HepG2 (cell line): ENCODE measurements around the gene ARHGAP15. TPM values are rescaled to one million over a fixed set of nuclear protein-coding genes. Genes with fewer than 3 reads are reported as not detected.

ENCODE experiments used
- ATAC-seq: fragments of 200-7000 bp; cut with Tn5 transposase; 3 replicates; pipeline ENCODE4 v1.9.1; 2020; ENCODE audit warnings: mild to moderate bottlenecking, moderate library complexity
- BruUV-seq: library from RNA; stranded (reverse); fragments of 400-500 nt; replicated peaks from 2 replicates; lab custom pipeline; 2021; lab: Mats Ljungman, UMichigan
- CTCF ChIA-PET: fragments of 300-600 bp; formaldehyde crosslinking; extraction: SDS; loops from one replicate; lab custom pipeline; 2021; ENCODE audit warnings: low total read pairs, inconsistent platforms, low intra/inter-chr PET ratio; lab: Yijun Ruan, JAX
- POLR2A ChIA-PET: fragments of 350-600 bp; sonication (Branson Sonifier 250); formaldehyde crosslinking; loops from one replicate; lab custom pipeline; 2020; ENCODE audit warnings: antibody characterized with exemption, inconsistent platforms; lab: Yijun Ruan, JAX
- DNase-seq: peaks from one replicate; pipeline ENCODE4 v3.0.0-alpha.2; 2015; ENCODE audit warnings: low spot score
- FAIRE-seq: peaks from 3 replicates; lab custom pipeline; 2011; peaks lifted over from hg19 to GRCh38; lab: Jason Lieb, UNC
- H2AFZ ChIP-seq: one replicate; pipeline ENCODE4 v1.6.1; 2011; ENCODE audit warnings: low read length, inconsistent platforms
- H3K27ac ChIP-seq: fragments of 300-600 bp; 3 replicates; pipeline ENCODE4 v1.8.0; 2011; ENCODE audit warnings: mixed run types, mild to moderate bottlenecking, mixed read lengths, low read length, inconsistent platforms; ENCODE audit not compliant: insufficient read depth; ENCODE audit errors: extremely low read length
- H3K27me3 ChIP-seq, 2 experiments: fragments of 200-600 bp in 1 of 2; 2 replicates in 1 of 2; 3 replicates in 1 of 2; pipeline versions ENCODE4 v1.6.0 to v1.8.0; 2011; ENCODE audit warnings: low read length in 2 of 2, mild to moderate bottlenecking in 2 of 2, moderate library complexity in 2 of 2, inconsistent platforms in 1 of 2; ENCODE audit not compliant: insufficient read depth in 2 of 2, control insufficient read depth in 1 of 2
- H3K36me3 ChIP-seq, 2 experiments: fragments of 200-600 bp in 1 of 2; replicated peaks in 1 of 2; 2 replicates in 1 of 2; 3 replicates in 1 of 2; pipeline versions ENCODE4 v1.5.1 to v1.8.0; 2011; ENCODE audit warnings: low read length in 2 of 2, inconsistent platforms in 1 of 2; ENCODE audit not compliant: insufficient read depth in 2 of 2, control insufficient read depth in 1 of 2
- H3K4me1 ChIP-seq: 2 replicates; pipeline ENCODE4 v1.5.1; 2012; ENCODE audit warnings: low read length, inconsistent platforms; ENCODE audit not compliant: insufficient read depth
- H3K4me2 ChIP-seq: 2 replicates; pipeline ENCODE4 v1.6.0; 2011; ENCODE audit warnings: low read depth, low read length, inconsistent platforms
- H3K4me3 ChIP-seq, 3 experiments: fragments of 200-600 bp in 1 of 3; sonication (generic), shearing (Covaris generic) in 1 of 3; replicated peaks in 1 of 3; 2 replicates each; pipeline ENCODE4 v1.5.1; 2011 to 2016; ENCODE audit warnings: low read length in 3 of 3, inconsistent platforms in 2 of 3, low read depth in 2 of 3, mild to moderate bottlenecking in 2 of 3, control low read depth in 1 of 3, mixed read lengths in 1 of 3; ENCODE audit not compliant: insufficient read depth in 1 of 3
- H3K79me2 ChIP-seq: one replicate; pipeline ENCODE4 v1.6.1; 2011; ENCODE audit warnings: low read length, inconsistent platforms; ENCODE audit not compliant: insufficient read depth
- H3K9ac ChIP-seq: 2 replicates; pipeline ENCODE4 v1.6.0; 2011; ENCODE audit warnings: mild to moderate bottlenecking, low read depth, low read length, inconsistent platforms; ENCODE audit not compliant: insufficient read depth
- H3K9me3 ChIP-seq: 2 replicates; pipeline ENCODE4 v1.5.1; 2012; ENCODE audit warnings: mild to moderate bottlenecking, low read length
- H4K20me1 ChIP-seq: 2 replicates; pipeline ENCODE4 v1.6.0; 2011; ENCODE audit warnings: inconsistent platforms, mild to moderate bottlenecking, low read length, moderate library complexity; ENCODE audit not compliant: insufficient read depth
- TERF1 ChIP-seq: sonication (generic); formaldehyde crosslinking; IDR thresholded peaks from 2 replicates; pipeline ENCODE4 v1.8.0; 2022; ENCODE audit warnings: mild to moderate bottlenecking, missing genetic modification reagents, moderate library complexity
- XRCC5 ChIP-seq: fragments of 200-400 bp; formaldehyde crosslinking; optimal IDR thresholded peaks from 2 replicates; pipeline ENCODE3; 2017; ENCODE audit warnings: mild to moderate bottlenecking, low read length
- ZNF264 ChIP-seq: sonication (generic); formaldehyde crosslinking; IDR thresholded peaks from 2 replicates; pipeline ENCODE4 v1.4.0; 2020; ENCODE audit warnings: missing genetic modification reagents
- ZNF441 ChIP-seq: sonication (generic); formaldehyde crosslinking; IDR thresholded peaks from 2 replicates; pipeline ENCODE4 v1.7.0; 2021; ENCODE audit warnings: missing genetic modification reagents, borderline replicate concordance
- ZNF547 ChIP-seq: sonication (generic); formaldehyde crosslinking; IDR thresholded peaks from 2 replicates; pipeline ENCODE4 v1.5.1; 2020; ENCODE audit warnings: mild to moderate bottlenecking, missing genetic modification reagents
- ZNF605 ChIP-seq: sonication (generic); formaldehyde crosslinking; IDR thresholded peaks from 2 replicates; pipeline ENCODE4 v1.8.0; 2022; ENCODE audit warnings: mild to moderate bottlenecking, missing genetic modification reagents
- WGBS: methylation state at CpG from one replicate; pipeline ENCODE4 v1.1.6; 2017; ENCODE audit warnings: low lambda C conversion rate; 5-methylcytosine and 5-hydroxymethylcytosine counted together
- in situ Hi-C: cut with HindIII; loops from 2 replicates; pipeline ENCODE4 v1.10.0; 2017; ENCODE audit warnings: low pct_unique_long_range_greater_than_20kb; ENCODE audit not compliant: extremely low pct_ligation_motif_present
- intact Hi-C: fragments of 100-400 bp; cut with micrococcal nuclease; formaldehyde crosslinking; loops from one replicate; pipeline ENCODE4 v1.10.0; 2022; ENCODE audit not compliant: unreplicated experiment
- polyA plus RNA-seq, 8 experiments: library from polyadenylated mRNA; depleted of rRNA in 3 of 8; stranded (reverse) in 7 of 8; unstranded in 1 of 8; fragments of >200 nt; fragmentation: Illumina TruSeq in 4 of 8; extraction: Trizol in 4 of 8; gene quantifications; 2 replicates each; pipeline versions ENCODE4 v1.2.1 to v1.2.3, GENCODE V29; 2011 to 2016; ENCODE audit warnings: low read depth in 4 of 8, missing spikeins in 1 of 8, mixed read lengths in 1 of 8; ENCODE audit not compliant: insufficient read depth in 1 of 8
- total RNA-seq, 5 experiments: library from RNA; depleted of rRNA; stranded (reverse); fragments of >200 nt; fragmentation: Illumina TruSeq; extraction: Trizol; gene quantifications; 2 replicates each; pipeline ENCODE4 v1.2.3, GENCODE V29; 2016; ENCODE audit warnings: low read depth in 1 of 5
- TF ChIP-seq, protein P1 (sequence below): sonication (generic); formaldehyde crosslinking; IDR thresholded peaks from 2 replicates; pipeline ENCODE4 v1.9.0; 2021; ENCODE audit warnings: missing genetic modification reagents, borderline replicate concordance
- TF ChIP-seq, protein P2 (sequence below): sonication (generic); formaldehyde crosslinking; IDR thresholded peaks from 2 replicates; pipeline ENCODE4 v1.4.0; 2020; ENCODE audit warnings: mild to moderate bottlenecking, missing genetic modification reagents

The ARHGAP15 gene
- total and polyA plus RNA-seq, 2 of the 13 experiments (the other 11 are each of a cell fraction or from before 2014, with no cell fraction given): 0.04 TPM; not detected in 1

- TF ChIP-seq ZNF605 (CRISPR knock-in tag) (no peak), ZNF547 (no peak)
These were observed 297.1 kb downstream of the ARHGAP15 start (continued) for GRCh38 chr2:143426296-143426695.

- DNase-seq (no peak), ATAC-seq (no peak), FAIRE-seq (no peak)
- in situ Hi-C loops: no loop called here
- ChIA-PET POLR2A (no interaction called here), CTCF (no interaction called here)
- Histone ChIP-seq H3K9me3 (no peaks in the 10 kb centered on the region), H3K4me2 (no peak overlapping the region), H3K36me3 (no peaks in the 10 kb centered on the region), H3K27me3 (no peaks in the 10 kb centered on the region), H4K20me1 (no peaks in the 10 kb centered on the region), H3K9ac (no peak overlapping the region), H3K4me3 (no peak overlapping the region), H3K4me1 (no peaks in the 10 kb centered on the region), H3K79me2 (no peaks in the 10 kb centered on the region), H3K27ac (no peak overlapping the region), H2AFZ (no peak overlapping the region)
- intact Hi-C loops: no loop called here
- TF ChIP-seq TERF1 (no peak), ZNF441 (CRISPR knock-in tag) (no peak), ZNF264 (CRISPR knock-in tag) (no peak), XRCC5 (no peak)
- TF ChIP-seq, protein P1, sequence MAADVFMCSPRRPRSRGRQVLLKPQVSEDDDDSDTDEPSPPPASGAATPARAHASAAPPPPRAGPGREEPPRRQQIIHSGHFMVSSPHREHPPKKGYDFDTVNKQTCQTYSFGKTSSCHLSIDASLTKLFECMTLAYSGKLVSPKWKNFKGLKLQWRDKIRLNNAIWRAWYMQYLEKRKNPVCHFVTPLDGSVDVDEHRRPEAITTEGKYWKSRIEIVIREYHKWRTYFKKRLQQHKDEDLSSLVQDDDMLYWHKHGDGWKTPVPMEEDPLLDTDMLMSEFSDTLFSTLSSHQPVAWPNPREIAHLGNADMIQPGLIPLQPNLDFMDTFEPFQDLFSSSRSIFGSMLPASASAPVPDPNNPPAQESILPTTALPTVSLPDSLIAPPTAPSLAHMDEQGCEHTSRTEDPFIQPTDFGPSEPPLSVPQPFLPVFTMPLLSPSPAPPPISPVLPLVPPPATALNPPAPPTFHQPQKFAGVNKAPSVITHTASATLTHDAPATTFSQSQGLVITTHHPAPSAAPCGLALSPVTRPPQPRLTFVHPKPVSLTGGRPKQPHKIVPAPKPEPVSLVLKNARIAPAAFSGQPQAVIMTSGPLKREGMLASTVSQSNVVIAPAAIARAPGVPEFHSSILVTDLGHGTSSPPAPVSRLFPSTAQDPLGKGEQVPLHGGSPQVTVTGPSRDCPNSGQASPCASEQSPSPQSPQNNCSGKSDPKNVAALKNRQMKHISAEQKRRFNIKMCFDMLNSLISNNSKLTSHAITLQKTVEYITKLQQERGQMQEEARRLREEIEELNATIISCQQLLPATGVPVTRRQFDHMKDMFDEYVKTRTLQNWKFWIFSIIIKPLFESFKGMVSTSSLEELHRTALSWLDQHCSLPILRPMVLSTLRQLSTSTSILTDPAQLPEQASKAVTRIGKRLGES (CRISPR knock-in tag): no peak
- TF ChIP-seq, protein P2, sequence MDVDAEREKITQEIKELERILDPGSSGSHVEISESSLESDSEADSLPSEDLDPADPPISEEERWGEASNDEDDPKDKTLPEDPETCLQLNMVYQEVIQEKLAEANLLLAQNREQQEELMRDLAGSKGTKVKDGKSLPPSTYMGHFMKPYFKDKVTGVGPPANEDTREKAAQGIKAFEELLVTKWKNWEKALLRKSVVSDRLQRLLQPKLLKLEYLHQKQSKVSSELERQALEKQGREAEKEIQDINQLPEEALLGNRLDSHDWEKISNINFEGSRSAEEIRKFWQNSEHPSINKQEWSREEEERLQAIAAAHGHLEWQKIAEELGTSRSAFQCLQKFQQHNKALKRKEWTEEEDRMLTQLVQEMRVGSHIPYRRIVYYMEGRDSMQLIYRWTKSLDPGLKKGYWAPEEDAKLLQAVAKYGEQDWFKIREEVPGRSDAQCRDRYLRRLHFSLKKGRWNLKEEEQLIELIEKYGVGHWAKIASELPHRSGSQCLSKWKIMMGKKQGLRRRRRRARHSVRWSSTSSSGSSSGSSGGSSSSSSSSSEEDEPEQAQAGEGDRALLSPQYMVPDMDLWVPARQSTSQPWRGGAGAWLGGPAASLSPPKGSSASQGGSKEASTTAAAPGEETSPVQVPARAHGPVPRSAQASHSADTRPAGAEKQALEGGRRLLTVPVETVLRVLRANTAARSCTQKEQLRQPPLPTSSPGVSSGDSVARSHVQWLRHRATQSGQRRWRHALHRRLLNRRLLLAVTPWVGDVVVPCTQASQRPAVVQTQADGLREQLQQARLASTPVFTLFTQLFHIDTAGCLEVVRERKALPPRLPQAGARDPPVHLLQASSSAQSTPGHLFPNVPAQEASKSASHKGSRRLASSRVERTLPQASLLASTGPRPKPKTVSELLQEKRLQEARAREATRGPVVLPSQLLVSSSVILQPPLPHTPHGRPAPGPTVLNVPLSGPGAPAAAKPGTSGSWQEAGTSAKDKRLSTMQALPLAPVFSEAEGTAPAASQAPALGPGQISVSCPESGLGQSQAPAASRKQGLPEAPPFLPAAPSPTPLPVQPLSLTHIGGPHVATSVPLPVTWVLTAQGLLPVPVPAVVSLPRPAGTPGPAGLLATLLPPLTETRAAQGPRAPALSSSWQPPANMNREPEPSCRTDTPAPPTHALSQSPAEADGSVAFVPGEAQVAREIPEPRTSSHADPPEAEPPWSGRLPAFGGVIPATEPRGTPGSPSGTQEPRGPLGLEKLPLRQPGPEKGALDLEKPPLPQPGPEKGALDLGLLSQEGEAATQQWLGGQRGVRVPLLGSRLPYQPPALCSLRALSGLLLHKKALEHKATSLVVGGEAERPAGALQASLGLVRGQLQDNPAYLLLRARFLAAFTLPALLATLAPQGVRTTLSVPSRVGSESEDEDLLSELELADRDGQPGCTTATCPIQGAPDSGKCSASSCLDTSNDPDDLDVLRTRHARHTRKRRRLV: no peak
- no TSS peak for BruUV-seq
- 2% methylated on average over 1 of the region's 1 CpG for WGBS
These were observed 299.5 kb downstream of the ARHGAP15 start for GRCh38 chr2:143428700-143429099.
